ENCODE results near the gene REC8.

The REC8 gene

DNA sequence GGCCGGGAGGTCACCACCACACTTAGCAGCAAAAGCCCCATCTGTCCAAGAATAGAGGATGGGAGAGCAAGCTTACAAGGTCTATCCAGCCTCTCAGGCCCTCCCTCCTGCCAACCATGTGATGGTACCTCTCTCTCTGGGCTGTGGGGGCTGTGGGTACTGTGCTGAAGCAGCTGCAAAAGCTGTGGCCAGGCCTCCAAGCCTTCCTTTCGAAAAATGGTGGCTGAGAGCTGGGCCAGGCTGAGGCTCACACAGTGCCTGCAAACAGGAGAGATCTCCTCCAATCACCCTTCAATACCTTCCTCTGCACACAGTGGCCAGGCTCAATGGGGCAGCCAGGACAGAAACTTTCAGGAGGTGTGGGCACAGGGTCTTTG lies 15.6 kb downstream of the REC8 start:
- H3K4me3 ChIP-seq (ENCODE audit: low read depth, low read length) = peak overlapping the region; percentile 73
- in situ Hi-C loops (cut with HindIII; ENCODE audit: low sequenced_read_pairs) = no loop called here
- TF ChIP-seq, protein P1, sequence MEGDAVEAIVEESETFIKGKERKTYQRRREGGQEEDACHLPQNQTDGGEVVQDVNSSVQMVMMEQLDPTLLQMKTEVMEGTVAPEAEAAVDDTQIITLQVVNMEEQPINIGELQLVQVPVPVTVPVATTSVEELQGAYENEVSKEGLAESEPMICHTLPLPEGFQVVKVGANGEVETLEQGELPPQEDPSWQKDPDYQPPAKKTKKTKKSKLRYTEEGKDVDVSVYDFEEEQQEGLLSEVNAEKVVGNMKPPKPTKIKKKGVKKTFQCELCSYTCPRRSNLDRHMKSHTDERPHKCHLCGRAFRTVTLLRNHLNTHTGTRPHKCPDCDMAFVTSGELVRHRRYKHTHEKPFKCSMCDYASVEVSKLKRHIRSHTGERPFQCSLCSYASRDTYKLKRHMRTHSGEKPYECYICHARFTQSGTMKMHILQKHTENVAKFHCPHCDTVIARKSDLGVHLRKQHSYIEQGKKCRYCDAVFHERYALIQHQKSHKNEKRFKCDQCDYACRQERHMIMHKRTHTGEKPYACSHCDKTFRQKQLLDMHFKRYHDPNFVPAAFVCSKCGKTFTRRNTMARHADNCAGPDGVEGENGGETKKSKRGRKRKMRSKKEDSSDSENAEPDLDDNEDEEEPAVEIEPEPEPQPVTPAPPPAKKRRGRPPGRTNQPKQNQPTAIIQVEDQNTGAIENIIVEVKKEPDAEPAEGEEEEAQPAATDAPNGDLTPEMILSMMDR (IDR thresholded peaks at IDR 0.05; ENCODE audit: low read depth, low read length, missing control alignments) = no peak
- no peak for DNase-seq (ENCODE audit: low read depth)

DNA sequence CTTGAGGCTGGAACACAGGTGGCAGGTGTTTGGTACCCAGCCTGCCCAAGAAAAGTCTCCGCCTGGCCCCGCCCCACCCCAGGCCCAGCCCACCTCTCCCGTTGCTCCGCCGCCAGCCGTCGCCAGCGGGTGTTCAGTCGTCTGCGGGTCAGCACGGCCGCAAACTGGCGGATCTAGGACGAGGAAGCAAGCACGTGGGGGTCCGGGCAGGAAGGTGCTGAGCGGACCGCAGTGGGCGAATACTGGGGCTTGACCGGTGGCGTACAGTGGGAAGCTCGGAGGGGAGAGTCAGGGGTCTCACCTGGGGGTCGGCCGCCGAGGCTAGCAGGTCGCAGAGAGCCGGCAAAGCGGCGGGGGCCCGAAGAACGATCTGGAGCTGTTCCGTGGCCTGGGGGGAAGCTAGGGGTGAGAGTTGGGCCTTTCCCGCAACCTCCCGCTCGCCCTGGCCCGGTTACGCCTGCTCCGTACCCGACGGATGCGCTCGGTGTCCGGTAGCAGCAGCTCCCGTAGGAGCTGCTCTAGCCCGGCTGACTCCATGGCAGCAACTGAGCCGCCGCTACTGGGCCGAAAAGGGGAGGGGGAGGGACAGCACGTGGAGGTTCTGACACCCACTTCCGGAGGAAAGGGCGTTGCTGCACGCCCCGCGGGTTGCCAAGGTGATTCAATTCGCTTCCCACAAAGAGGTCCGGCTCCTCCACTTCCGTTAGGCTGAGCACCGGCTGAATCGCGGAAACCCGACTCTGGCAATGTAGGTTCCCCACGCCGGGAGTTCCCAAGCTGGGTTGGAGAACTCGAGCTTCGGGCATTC lies 16.6 kb downstream of the REC8 start, which contains the start of gene IPO4:
Gene IPO4, minus strand, starts transcription at position 566 of the 808 bp plus-strand sequence. Its CDS starts 29 bp downstream, at position 537.
- H3K4me3 ChIP-seq (ENCODE audit: low read depth, low read length) = peak within 1 kb of the TSS; percentile 73
- DNase-seq (ENCODE audit: low read depth) = peak; percentile 95
- in situ Hi-C loops (cut with HindIII; ENCODE audit: low sequenced_read_pairs) = no loop called here
- TF ChIP-seq, protein P1 (IDR thresholded peaks at IDR 0.05; ENCODE audit: low read depth, low read length, missing control alignments) = no peak

DNA sequence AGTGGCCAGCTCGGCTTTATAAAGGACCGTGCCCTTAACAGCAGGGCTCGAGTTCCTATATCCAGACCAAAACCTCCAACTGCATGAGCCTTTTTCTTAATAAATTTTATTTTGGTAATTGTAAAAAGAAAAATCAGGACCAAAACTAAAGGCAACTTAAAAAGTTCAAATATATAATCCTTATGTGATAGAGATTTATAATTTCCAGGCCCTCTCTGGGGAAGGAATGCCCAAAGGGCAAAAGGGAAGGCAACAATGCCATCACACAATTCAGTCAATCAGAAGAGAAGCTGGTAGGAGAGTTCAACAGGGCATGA lies 17.1 kb downstream of the REC8 start:
- TF ChIP-seq, protein P1 (IDR thresholded peaks at IDR 0.05; ENCODE audit: low read depth, low read length, missing control alignments) = no peak
- H3K4me3 ChIP-seq (ENCODE audit: low read depth, low read length) = peak overlapping the region; percentile 73
- in situ Hi-C loops (cut with HindIII; ENCODE audit: low sequenced_read_pairs) = no loop called here
- DNase-seq (ENCODE audit: low read depth) = no peak

DNA sequence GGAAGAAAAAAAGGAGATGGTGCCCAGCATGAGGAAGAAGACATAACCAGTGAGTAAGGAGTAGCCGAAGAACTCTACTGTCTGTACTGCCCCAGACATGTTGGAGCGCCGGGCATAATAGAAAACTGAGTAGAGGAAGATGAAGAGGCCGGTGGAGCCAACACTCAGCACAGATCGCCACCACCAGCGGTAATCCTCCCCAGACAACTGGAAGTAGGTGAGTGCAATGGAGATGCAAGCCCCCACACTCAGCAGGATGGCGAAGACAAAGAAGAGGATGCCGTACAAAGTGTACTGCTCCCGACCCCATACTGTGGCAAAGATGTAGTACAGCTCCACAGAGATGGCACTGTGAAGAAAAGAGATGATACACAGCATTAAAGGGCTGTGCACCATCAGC lies 17.6 kb downstream of the REC8 start:
- H3K4me3 ChIP-seq (ENCODE audit: low read depth, low read length) = no peak overlapping the region
- in situ Hi-C loops (cut with HindIII; ENCODE audit: low sequenced_read_pairs) = no loop called here
- TF ChIP-seq, protein P1 (IDR thresholded peaks at IDR 0.05; ENCODE audit: low read depth, low read length, missing control alignments) = no peak
- no peak for DNase-seq (ENCODE audit: low read depth)

DNA sequence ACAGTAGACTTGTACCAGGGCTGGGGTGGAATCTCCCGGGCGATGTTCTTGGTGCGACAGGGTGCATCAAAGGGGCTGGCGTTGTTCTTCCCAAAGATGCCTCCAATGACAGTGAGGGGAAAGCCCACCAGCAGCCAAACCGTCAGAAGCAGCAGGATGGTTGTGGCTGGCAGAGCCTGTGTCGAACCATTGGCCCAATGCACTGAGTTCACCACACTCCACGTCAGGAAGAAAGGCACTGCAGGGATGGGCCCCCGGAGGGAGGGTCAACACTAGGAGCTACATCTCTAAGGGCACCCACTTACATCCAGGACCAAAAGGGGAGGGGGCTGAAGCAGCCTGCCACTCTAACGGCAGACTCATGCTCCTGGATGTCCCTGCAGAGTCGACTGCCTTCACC lies 18.5 kb downstream of the REC8 start:
- no peak overlapping the region for H3K4me3 ChIP-seq (ENCODE audit: low read depth, low read length)
- in situ Hi-C loops (cut with HindIII; ENCODE audit: low sequenced_read_pairs) = no loop called here
- no peak for DNase-seq (ENCODE audit: low read depth)
- TF ChIP-seq, protein P1 (IDR thresholded peaks at IDR 0.05; ENCODE audit: low read depth, low read length, missing control alignments) = no peak

DNA sequence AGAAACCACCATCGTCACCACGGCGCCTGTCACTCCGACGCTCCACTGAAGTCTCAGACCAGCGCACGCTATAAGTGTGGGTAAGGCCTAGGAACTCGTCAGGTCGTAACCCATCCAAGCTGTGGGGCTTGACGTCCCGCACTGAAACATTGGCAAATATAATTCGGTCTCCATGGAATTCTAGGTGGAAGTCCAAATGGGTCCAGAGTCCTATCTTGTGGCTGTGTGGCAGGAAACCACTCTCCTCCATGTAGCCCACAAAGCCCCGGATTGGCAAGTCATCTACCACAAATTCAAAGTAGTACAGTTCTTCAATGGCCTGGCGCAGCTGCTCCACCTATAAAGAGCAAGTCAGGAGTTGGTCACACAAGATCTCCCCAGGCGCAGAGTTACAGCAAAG lies 21.1 kb downstream of the REC8 start:
- in situ Hi-C loops (cut with HindIII; ENCODE audit: low sequenced_read_pairs) = no loop called here
- no peak overlapping the region for H3K4me3 ChIP-seq (ENCODE audit: low read depth, low read length)
- no peak for DNase-seq (ENCODE audit: low read depth)
- TF ChIP-seq, protein P1 (IDR thresholded peaks at IDR 0.05; ENCODE audit: low read depth, low read length, missing control alignments) = no peak
